HG02943 (cell line): ENCODE data around the gene PRICKLE1.

Source experiments
- ATAC-seq: cut with Tn5 transposase; IDR thresholded peaks from one replicate; pipeline ENCODE4 v1.9.1; 2021; ENCODE audit warnings: mild to moderate bottlenecking, low read depth, moderate library complexity; ENCODE audit not compliant: unreplicated experiment

Gene PRICKLE1

GRCh38 chr12:42590330-42590934 is 886 bp upstream of the PRICKLE1 start:
- no peak for ATAC-seq

GRCh38 chr12:42588524-42589464 is 752 bp downstream of the PRICKLE1 start:
- peak; percentile 32 for ATAC-seq

- no peak for ATAC-seq
Measured at GRCh38 chr12:42587601-42588523, 1.7 kb downstream of the PRICKLE1 start.

- no peak for ATAC-seq
Measured at GRCh38 chr12:42586268-42586667, 3.3 kb downstream of the PRICKLE1 start.

GRCh38 chr12:42585841-42586216 is 3.7 kb downstream of the PRICKLE1 start:
- ATAC-seq: no peak

GRCh38 chr12:42585154-42585840 is 4.2 kb downstream of the PRICKLE1 start:
- ATAC-seq: no peak

GRCh38 chr12:42584651-42585111 is 4.9 kb downstream of the PRICKLE1 start:
- ATAC-seq: no peak

- ATAC-seq: no peak
Measured at GRCh38 chr12:42583016-42583415, 6.5 kb downstream of the PRICKLE1 start.

GRCh38 chr12:42582498-42582897 is 7.0 kb downstream of the PRICKLE1 start:
- ATAC-seq: no peak

- no peak for ATAC-seq
Measured at GRCh38 chr12:42582050-42582449, 7.5 kb downstream of the PRICKLE1 start.

GRCh38 chr12:42576374-42576773 is 13.2 kb downstream of the PRICKLE1 start:
- ATAC-seq: no peak

GRCh38 chr12:42575717-42576116 is 13.8 kb downstream of the PRICKLE1 start:
- no peak for ATAC-seq

- no peak for ATAC-seq
Measured at GRCh38 chr12:42574851-42575266, 14.7 kb downstream of the PRICKLE1 start.

GRCh38 chr12:42571327-42572009 is 18.1 kb downstream of the PRICKLE1 start:
- no peak for ATAC-seq

GRCh38 chr12:42570076-42570475 is 19.5 kb downstream of the PRICKLE1 start:
- ATAC-seq: no peak

GRCh38 chr12:42568952-42569915 is 20.3 kb downstream of the PRICKLE1 start:
- no peak for ATAC-seq

GRCh38 chr12:42565633-42566032 is 23.9 kb downstream of the PRICKLE1 start:
- ATAC-seq: no peak

GRCh38 chr12:42564996-42565395 is 24.6 kb downstream of the PRICKLE1 start:
- ATAC-seq: no peak
